LNCaP clone FGC (cell line): ENCODE measurements around the gene AQP12B.
"Not testable (repeated sequence)": the region's sequence is repeated elsewhere in the genome, so short reads cannot be mapped to it uniquely, and the experiment has no call there.

ENCODE experiments used
- DNase-seq: peaks from one replicate; pipeline ENCODE4 v3.0.0-alpha.2; 2011; ENCODE audit warnings: low read depth
- H3K4me3 ChIP-seq: 2 replicates; pipeline ENCODE4 v1.5.1; 2011; ENCODE audit warnings: mild to moderate bottlenecking, low read depth, low read length, control low read depth
- CTCF ChIP-seq: IDR thresholded peaks from 2 replicates; pipeline ENCODE4 v1.5.1; 2012; ENCODE audit warnings: mild to moderate bottlenecking; ENCODE audit not compliant: control insufficient read depth, insufficient read depth; ENCODE audit errors: extremely low read depth

AQP12B gene

DNA sequence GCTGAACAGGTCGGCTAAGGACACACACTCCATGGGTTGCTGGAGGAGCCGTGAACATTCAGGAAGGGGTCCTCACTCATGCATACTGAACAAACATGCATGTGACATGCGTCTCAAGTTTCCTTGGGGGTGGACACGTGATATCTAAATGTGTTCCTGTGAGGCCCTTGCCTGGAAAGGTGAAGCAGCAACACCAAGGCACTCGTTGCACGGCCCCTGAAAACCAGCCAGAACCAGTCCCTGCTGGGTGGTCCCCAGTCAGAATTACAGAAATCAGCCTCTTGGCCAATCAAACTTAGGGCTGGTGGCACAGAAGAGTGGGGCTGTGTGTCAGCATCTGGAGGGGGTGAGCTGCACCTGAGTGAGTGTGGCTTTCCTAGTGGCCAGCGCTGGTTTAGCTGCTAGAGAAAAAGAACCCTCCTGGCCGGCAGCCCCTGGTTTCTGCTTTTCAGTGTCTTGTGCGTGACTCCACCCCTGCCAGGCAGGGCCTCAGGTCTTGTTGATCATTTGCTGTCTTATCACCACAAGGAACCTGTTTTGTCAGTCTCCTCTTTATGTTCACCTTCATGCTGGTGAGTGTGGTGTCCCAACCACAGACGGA lies 3.2 kb upstream of the AQP12B start:
- DNase-seq, result peak; percentile 72
- no peak for TF ChIP-seq CTCF

GRCh38 chr2:240683980-240684728 lies 1.5 kb upstream of the AQP12B start:
- not testable (repeated sequence) for H3K4me3 ChIP-seq, DNase-seq

More for the DNA sequence above, 3.2 kb upstream of the AQP12B start:
- H3K4me3 ChIP-seq, result 0 out of 2 replicates have a peak overlapping the region, but pooled peaks have one; percentile 8

GRCh38 chr2:240683329-240683979 lies 769 bp upstream of the AQP12B start:
- not testable (repeated sequence) for DNase-seq, H3K4me3 ChIP-seq

- not testable (repeated sequence) for DNase-seq, H3K4me3 ChIP-seq
Measured at GRCh38 chr2:240680185-240680584, 2.5 kb downstream of the AQP12B start.

GRCh38 chr2:240678909-240679308 lies 3.8 kb downstream of the AQP12B start:
- not testable (repeated sequence) for H3K4me3 ChIP-seq, DNase-seq

DNA sequence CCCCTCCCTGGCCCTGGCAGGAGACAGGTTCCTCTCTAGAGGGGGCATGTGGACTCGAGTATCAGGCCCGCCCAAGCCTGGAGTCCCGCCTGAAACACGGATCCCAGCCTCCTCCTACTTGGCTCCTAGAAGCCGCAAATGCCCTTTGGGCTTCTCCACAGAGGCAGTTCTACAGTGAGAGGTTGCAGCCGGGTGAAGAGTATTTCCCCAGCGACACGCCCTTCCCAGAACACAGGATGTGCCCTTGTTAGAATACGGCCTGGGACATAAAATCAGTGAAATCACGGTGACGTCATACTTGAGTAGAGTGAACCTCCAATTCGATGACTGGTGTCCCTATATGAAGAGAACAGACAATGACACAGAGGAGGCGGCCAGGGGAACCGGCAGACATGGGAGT lies 4.6 kb downstream of the AQP12B start:
- not testable (repeated sequence) for H3K4me3 ChIP-seq, DNase-seq

GRCh38 chr2:240675345-240675744 lies 7.3 kb downstream of the AQP12B start:
- not testable (repeated sequence) for DNase-seq, H3K4me3 ChIP-seq

DNA sequence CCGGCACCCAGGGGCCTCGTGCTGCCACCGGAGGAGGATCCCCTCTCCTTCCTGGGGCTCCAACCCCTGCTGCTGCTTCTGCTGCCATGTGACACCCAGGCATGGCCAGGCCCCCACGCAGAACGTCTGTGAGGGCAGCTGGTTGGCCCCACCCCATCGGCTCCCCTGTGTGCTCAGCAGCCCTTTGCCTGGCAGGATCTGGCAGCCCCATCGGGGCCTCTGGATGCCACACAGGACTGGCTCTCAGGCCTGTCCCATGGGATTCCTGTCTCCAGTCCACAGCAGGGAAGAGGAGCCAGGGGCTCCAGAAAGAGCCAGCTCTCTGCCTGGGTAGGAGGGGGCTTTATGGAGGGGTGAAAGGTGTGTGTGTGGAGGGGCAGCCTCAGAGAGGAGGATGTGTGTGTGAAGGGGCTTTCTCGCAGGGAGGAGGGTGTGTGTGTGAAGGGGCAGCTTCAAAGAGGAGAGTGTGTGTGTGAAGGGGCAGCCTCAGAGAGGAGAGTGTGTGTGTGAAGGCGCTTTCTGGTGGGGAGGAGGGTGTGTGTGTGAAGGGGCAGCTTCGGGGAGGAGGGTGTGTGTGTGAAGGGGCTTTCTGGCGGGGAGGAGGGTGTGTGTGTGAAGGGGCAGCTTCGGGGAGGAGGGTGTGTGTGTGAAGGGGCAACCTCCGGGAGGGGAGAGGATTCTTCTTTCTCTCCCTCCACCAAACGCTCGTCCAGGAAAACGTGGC lies 8.1 kb downstream of the AQP12B start:
- H3K4me3 ChIP-seq, DNase-seq: not testable (repeated sequence)

GRCh38 chr2:240672701-240673190 lies 9.9 kb downstream of the AQP12B start:
- TF ChIP-seq CTCF, result no peak
- DNase-seq, result no peak
- H3K4me3 ChIP-seq, result no peak overlapping the region

GRCh38 chr2:240672076-240672700 lies 10.5 kb downstream of the AQP12B start:
- H3K4me3 ChIP-seq, result no peak overlapping the region
- TF ChIP-seq CTCF, result no peak
- no peak for DNase-seq
